H1 (cell line): Measurements from ENCODE around the gene PNO1. TPM values are rescaled to one million over a fixed set of nuclear protein-coding genes. Genes with fewer than 3 reads are reported as not detected.

ENCODE experiments used
- CHD1 ChIP-seq: IDR thresholded peaks from 2 replicates; pipeline ENCODE4 v1.6.1; 2012; ENCODE audit warnings: low read depth, low read length, improper control_type of control experiment
- RNF2 ChIP-seq: fragments of 200-900, 300-1000 bp; sonication (generic); IDR thresholded peaks from 2 replicates; pipeline ENCODE4 v1.7.1; 2016; ENCODE audit warnings: borderline replicate concordance, low read depth, mild to moderate bottlenecking, antibody characterized with exemption, low read length; ENCODE audit not compliant: poor library complexity, severe bottlenecking; ENCODE audit errors: missing control alignments
- polyA plus RNA-seq, 7 experiments: library from polyadenylated mRNA; depleted of rRNA in 3 of 7; stranded (reverse) in 5 of 7; unstranded in 2 of 7; fragments of >200 nt in 5 of 7; fragments of 200-250 nt in 2 of 7; gene quantifications; 1 replicate in 5 of 7; 2 replicates in 1 of 7; 4 replicates in 1 of 7; pipeline versions ENCODE4 v1.2.1 to v1.2.3, GENCODE V29; 2011 to 2013; ENCODE audit warnings: missing spikeins in 2 of 7, mixed read lengths in 2 of 7
- total RNA-seq: library from RNA; stranded (reverse); fragmentation: NEBNext Ultra II Directional; extraction: Animal tissue kit (Norgen Biotek cat#: 25700); gene quantifications from 2 replicates; pipeline ENCODE4 v1.2.1, GENCODE V29; 2021

PNO1 gene
- total and polyA plus RNA-seq, 2 of the 8 experiments (the other 6 are each of a cell fraction or from before 2014, with no cell fraction given): 18.6 to 33.2 TPM

GRCh38 chr2:68190991-68191731, 33.5 kb downstream of the PNO1 start (continued):
- TF ChIP-seq RNF2 (no peak), CHD1 (no peak)
